GM23248 (cell line): Measurements from ENCODE around the gene TRAPPC2. TPM values are rescaled to one million over a fixed set of nuclear protein-coding genes. Genes with fewer than 3 reads are reported as not detected.

Experiments
- DNase-seq: peaks from one replicate; pipeline ENCODE4 v3.0.0-alpha.2; 2015
- H2AFZ ChIP-seq: fragments of 200-600 bp; sonication (generic); 2 replicates; pipeline ENCODE4 v1.6.1; 2016; ENCODE audit warnings: antibody characterized with exemption
- H3F3A ChIP-seq: fragments of 200-600 bp; sonication (generic); 2 replicates; pipeline ENCODE4 v1.6.1; 2016; ENCODE audit warnings: mild to moderate bottlenecking, antibody characterized with exemption, mixed run types; ENCODE audit not compliant: insufficient read depth
- H3K27ac ChIP-seq: fragments of 200-600 bp; sonication (generic); 2 replicates; pipeline ENCODE4 v1.5.1; 2016; ENCODE audit warnings: mild to moderate bottlenecking
- H3K27me3 ChIP-seq: fragments of 200-600 bp; sonication (generic); replicated peaks from 2 replicates; pipeline ENCODE4 v1.6.1; 2016; ENCODE audit warnings: mild to moderate bottlenecking; ENCODE audit not compliant: insufficient read depth
- H3K36me3 ChIP-seq: fragments of 200-600 bp; sonication (generic); 2 replicates; pipeline ENCODE4 v1.6.1; 2016; ENCODE audit warnings: low read depth, mild to moderate bottlenecking
- H3K4me1 ChIP-seq: fragments of 200-600 bp; sonication (generic); 2 replicates; pipeline ENCODE4 v1.6.1; 2016; ENCODE audit warnings: mild to moderate bottlenecking; ENCODE audit not compliant: insufficient read depth
- H3K4me2 ChIP-seq: fragments of 200-600 bp; sonication (generic); one replicate; pipeline ENCODE4 v1.6.1; 2016; ENCODE audit warnings: mild to moderate bottlenecking; ENCODE audit not compliant: unreplicated experiment
- H3K4me3 ChIP-seq: fragments of 200-600 bp; sonication (generic); 2 replicates; pipeline ENCODE4 v1.5.1; 2016; ENCODE audit warnings: mild to moderate bottlenecking
- H3K79me2 ChIP-seq: fragments of 200-600 bp; sonication (generic); 2 replicates; pipeline ENCODE4 v1.6.1; 2016; ENCODE audit warnings: mild to moderate bottlenecking; ENCODE audit not compliant: insufficient read depth
- H3K9ac ChIP-seq: fragments of 200-600 bp; sonication (generic); 2 replicates; pipeline ENCODE4 v1.6.1; 2016; ENCODE audit warnings: mild to moderate bottlenecking
- H3K9me2 ChIP-seq: fragments of 200-600 bp; sonication (generic); 2 replicates; pipeline ENCODE4 v1.6.1; 2016; ENCODE audit warnings: mixed run types, mild to moderate bottlenecking, moderate library complexity; ENCODE audit not compliant: insufficient read depth
- H3K9me3 ChIP-seq: fragments of 200-600 bp; sonication (generic); one replicate; pipeline ENCODE4 v1.6.1; 2017; ENCODE audit warnings: low read depth
- H4K20me1 ChIP-seq: fragments of 200-600 bp; sonication (generic); 2 replicates; pipeline ENCODE4 v1.6.0; 2016; ENCODE audit not compliant: insufficient read depth
- EZH2 ChIP-seq: fragments of 200-600 bp; sonication (generic); IDR thresholded peaks from 2 replicates; pipeline ENCODE4 v1.6.1; 2018; ENCODE audit warnings: antibody characterized with exemption, mild to moderate bottlenecking; ENCODE audit not compliant: insufficient read depth, poor library complexity, severe bottlenecking
- EZH2phosphoT487 ChIP-seq: fragments of 200-600 bp; sonication (generic); IDR thresholded peaks from 2 replicates; pipeline ENCODE4 v1.6.1; 2018; ENCODE audit warnings: antibody characterized with exemption, moderate library complexity, mild to moderate bottlenecking, low read depth; ENCODE audit not compliant: insufficient read depth
- WGBS, 2 experiments: methylation state at CpG; one replicate each; pipeline ENCODE4 v1.1.6; 2015 to 2017; ENCODE audit warnings: low lambda C conversion rate in 2 of 2, low coverage in 1 of 2; ENCODE audit errors: missing lambda C conversion rate in 2 of 2; 5-methylcytosine and 5-hydroxymethylcytosine counted together
- in situ Hi-C: fragments of 300-500 bp; cut with MboI; formaldehyde crosslinking; loops from 2 replicates; pipeline ENCODE4 v1.15.0; 2020
- polyA plus RNA-seq: library from polyadenylated mRNA; unstranded; fragments of >200 nt; fragmentation: Nextera tagmentation; extraction: Ambion mirVana; gene quantifications from 2 replicates; pipeline ENCODE4 v1.2.1, GENCODE V29; 2016
- total RNA-seq: library from RNA; depleted of rRNA; stranded (reverse); fragments of >200 nt; shearing (Covaris generic); gene quantifications from 2 replicates; pipeline ENCODE4 v1.2.3, GENCODE V29; 2014

The TRAPPC2 gene
- total and polyA plus RNA-seq, 2 experiments from 2014 or later = 10.4 to 12.0 TPM

DNA sequence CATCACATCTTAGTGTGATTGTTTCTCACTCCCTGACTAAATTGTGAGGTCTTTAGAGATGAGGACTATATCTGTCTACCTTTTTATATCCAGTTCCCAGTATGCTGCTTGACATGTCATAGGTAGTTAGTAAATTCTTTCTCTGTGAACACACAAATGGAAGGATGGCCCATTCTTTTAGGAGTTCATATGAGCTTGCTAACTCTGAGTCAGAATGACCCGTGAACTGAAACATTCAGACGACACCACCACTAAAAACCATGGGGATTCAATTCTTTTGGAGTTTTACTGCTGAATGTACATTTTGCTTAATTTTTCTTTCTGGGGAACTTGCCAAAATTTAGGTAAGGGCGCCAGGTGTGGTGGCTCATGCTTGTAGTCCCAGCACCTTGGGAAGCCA, 14.1 kb upstream of the TRAPPC2 start:
- H3K36me3 ChIP-seq = no peaks in the 10 kb centered on the region; the same call in 1 of the 2 replicates
- H3F3A ChIP-seq = peaks cover 5% of the 10 kb centered on the region; the same call in 1 of the 2 replicates
- H3K4me3 ChIP-seq = no peak overlapping the region
- in situ Hi-C loops = loop anchor here (25.0 kb wide), 1 partner anchor 236 kb away; no protein-coding TSS in a partner anchor
- 11 to 31% methylated on average over 3 of the region's 3 CpGs for WGBS, 2 experiments
- H3K79me2 ChIP-seq = no peaks in the 10 kb centered on the region
- no peaks in the 10 kb centered on the region for H3K9me2 ChIP-seq
- peaks cover 4% of the 10 kb centered on the region; the same call in 1 of the 2 replicates for H3K4me1 ChIP-seq
- H3K27ac ChIP-seq = peak overlapping the region; percentile 57
- no peak overlapping the region for H3K4me2 ChIP-seq
- H2AFZ ChIP-seq = no peak overlapping the region
- no peaks in the 10 kb centered on the region for H3K9me3 ChIP-seq
- TF ChIP-seq EZH2phosphoT487 = no peak
- TF ChIP-seq EZH2 = no peak
- no peaks in the 10 kb centered on the region for H4K20me1 ChIP-seq
- 0 out of 2 replicates have a peak overlapping the region, but pooled peaks have one; percentile 14 for H3K9ac ChIP-seq
- H3K27me3 ChIP-seq = no peaks in the 10 kb centered on the region
- DNase-seq = peak; percentile 57

DNA sequence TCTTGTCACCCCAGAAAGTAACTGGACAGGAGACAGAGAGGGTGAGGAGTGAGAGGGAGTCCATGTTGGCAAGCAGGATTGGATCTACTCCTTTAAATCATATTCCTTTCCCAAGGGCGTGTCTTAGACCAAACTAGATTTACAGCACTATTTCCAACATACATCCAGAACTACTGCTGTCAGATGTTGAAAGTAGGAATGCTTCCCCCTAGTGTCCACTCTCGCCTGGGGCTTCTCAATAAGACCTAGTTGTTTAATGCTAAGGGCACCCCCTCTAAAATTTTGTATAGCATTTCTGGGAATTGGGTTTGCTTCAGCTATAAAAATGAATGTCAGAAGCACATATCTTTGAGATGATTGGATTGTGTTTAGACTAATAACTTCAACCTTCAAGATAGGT, 13.4 kb upstream of the TRAPPC2 start:
- H4K20me1 ChIP-seq = no peaks in the 10 kb centered on the region
- DNase-seq = peak; percentile 70
- no peaks in the 10 kb centered on the region for H3K9me2 ChIP-seq
- peaks cover 5% of the 10 kb centered on the region; the same call in 1 of the 2 replicates for H3F3A ChIP-seq
- H3K4me3 ChIP-seq = no peak overlapping the region
- H3K27ac ChIP-seq = peak overlapping the region; percentile 57
- no peaks in the 10 kb centered on the region for H3K9me3 ChIP-seq
- TF ChIP-seq EZH2 (no peak), EZH2phosphoT487 (no peak)
- H3K4me1 ChIP-seq = peaks cover 4% of the 10 kb centered on the region; the same call in 1 of the 2 replicates
- in situ Hi-C loops = loop anchor here (25.0 kb wide), 1 partner anchor 236 kb away; no protein-coding TSS in a partner anchor
- no peaks in the 10 kb centered on the region for H3K79me2 ChIP-seq
- no peaks in the 10 kb centered on the region; the same call in 1 of the 2 replicates for H3K36me3 ChIP-seq
- H3K9ac ChIP-seq = 0 out of 2 replicates have a peak overlapping the region, but pooled peaks have one; percentile 14
- no peaks in the 10 kb centered on the region for H3K27me3 ChIP-seq
- H2AFZ ChIP-seq = no peak overlapping the region
- no peak overlapping the region for H3K4me2 ChIP-seq
- WGBS, 2 experiments = 11 to 30% methylated on average over 2 of the region's 2 CpGs

DNA sequence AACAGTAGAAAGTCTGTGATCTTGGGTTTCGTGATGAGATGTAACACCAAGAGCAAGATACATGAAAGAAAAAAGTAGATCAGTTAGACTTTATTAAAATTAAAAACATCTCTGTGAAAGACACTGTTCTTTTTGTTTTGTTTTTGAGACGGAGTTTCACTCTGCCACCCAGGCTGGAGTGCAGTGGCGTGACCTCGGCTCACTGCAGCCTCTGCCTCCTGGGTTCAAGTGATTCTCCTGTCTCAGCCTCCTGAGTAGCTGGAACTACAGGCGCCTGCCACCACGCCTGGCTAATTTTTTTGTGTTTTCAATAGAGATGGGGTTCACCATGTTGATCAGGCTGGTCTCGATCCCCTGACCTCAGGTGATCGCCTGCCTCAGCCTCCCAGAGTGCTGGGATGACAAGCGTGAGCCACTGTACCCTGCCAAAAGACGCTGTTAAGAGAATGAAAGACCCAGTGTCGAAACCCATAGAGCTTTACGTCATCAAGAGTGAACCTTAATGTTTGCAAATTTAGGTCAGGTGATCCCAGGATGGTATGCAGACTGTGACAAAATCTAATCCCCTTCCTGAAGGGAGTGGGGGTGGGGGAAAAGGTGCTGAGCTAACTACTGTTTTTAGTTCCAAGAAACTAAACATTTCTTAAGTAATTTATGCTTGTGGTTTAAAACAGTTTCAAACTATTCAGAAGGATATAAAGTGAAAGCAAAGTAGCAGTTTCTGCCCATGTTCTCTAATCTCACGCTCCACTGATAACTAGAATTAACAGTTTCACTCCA, 8.2 kb upstream of the TRAPPC2 start:
- no peaks in the 10 kb centered on the region for H3K79me2 ChIP-seq
- no peaks in the 10 kb centered on the region for H3K4me1 ChIP-seq
- no peaks in the 10 kb centered on the region for H3K36me3 ChIP-seq
- no peak overlapping the region for H3K4me3 ChIP-seq
- no peak for DNase-seq
- no peaks in the 10 kb centered on the region for H3K27me3 ChIP-seq
- 72 to 82% methylated on average over 13 of the region's 13 CpGs for WGBS, 2 experiments
- no peak overlapping the region for H3K4me2 ChIP-seq
- in situ Hi-C loops = loop anchor here (25.0 kb wide), 1 partner anchor 230 kb away; no protein-coding TSS in a partner anchor
- H4K20me1 ChIP-seq = no peaks in the 10 kb centered on the region
- no peaks in the 10 kb centered on the region for H3F3A ChIP-seq
- no peaks in the 10 kb centered on the region for H3K9me2 ChIP-seq
- H3K27ac ChIP-seq = no peak overlapping the region
- no peak overlapping the region for H3K9ac ChIP-seq
- no peaks in the 10 kb centered on the region for H3K9me3 ChIP-seq
- TF ChIP-seq EZH2 (no peak), EZH2phosphoT487 (no peak)
- H2AFZ ChIP-seq = no peak overlapping the region

DNA sequence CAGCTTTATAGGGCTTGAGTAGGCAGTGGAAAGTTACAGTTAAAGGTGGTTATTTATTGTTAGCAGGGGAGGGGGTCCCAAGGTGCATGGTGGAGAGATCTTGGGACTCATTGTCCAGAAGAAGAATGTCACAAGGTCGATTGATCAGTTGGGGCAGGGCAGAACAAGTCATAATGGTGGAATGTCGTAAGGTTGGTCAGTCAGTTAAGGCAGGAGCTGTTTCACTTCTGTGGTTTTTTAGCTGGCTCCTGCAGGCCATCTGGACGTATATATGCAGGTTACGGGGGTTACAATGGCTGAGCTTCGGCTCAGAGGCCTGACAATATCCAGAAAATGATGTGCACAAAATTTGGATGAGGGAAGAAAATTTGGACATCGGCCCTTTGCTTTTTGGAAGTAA, 7.3 kb upstream of the TRAPPC2 start:
- Histone ChIP-seq H3K4me2 (no peak overlapping the region), H3K79me2 (no peaks in the 10 kb centered on the region), H3K9me3 (no peaks in the 10 kb centered on the region), H3K27ac (no peak overlapping the region), H3K27me3 (no peaks in the 10 kb centered on the region), H4K20me1 (no peaks in the 10 kb centered on the region), H3K9me2 (no peaks in the 10 kb centered on the region), H3K36me3 (no peaks in the 10 kb centered on the region), H3K9ac (no peak overlapping the region), H3F3A (no peaks in the 10 kb centered on the region), H2AFZ (no peak overlapping the region), H3K4me3 (no peak overlapping the region), H3K4me1 (no peaks in the 10 kb centered on the region)
- 54 to 55% methylated on average over 4 to 6 of the region's 6 CpGs for WGBS, 2 experiments
- no peak for DNase-seq
- in situ Hi-C loops = loop anchor here (25.0 kb wide), 1 partner anchor 229 kb away; no protein-coding TSS in a partner anchor
- TF ChIP-seq EZH2phosphoT487 = no peak
- no peak for TF ChIP-seq EZH2
